CD4-positive, alpha-beta T cell (primary cell): ENCODE results near the gene TST. TPM values are rescaled to one million over a fixed set of nuclear protein-coding genes. Genes with fewer than 3 reads are reported as not detected.

Experiments used
- ATAC-seq: fragments of 200-7000 bp; cut with Tn5 transposase; one replicate; pipeline ENCODE4 v1.10.0; 2022; ENCODE audit warnings: mild to moderate bottlenecking; ENCODE audit not compliant: poor library complexity
- CTCF ChIA-PET: fragments of 350-600 bp; sonication (Branson Sonifier 250); formaldehyde crosslinking; loops from one replicate; lab custom pipeline; 2021; ENCODE audit warnings: antibody characterized with exemption, inconsistent platforms; lab: Charles Lee
- POLR2A ChIA-PET: fragments of 350-600 bp; sonication (Branson Sonifier 250); formaldehyde crosslinking; loops from one replicate; lab custom pipeline; 2021; ENCODE audit warnings: antibody characterized with exemption, inconsistent platforms; lab: Charles Lee
- DNase-seq, 14 experiments: peaks; one replicate each; pipeline ENCODE4 v3.0.0-alpha.2; 2013 to 2020; ENCODE audit warnings: mixed read lengths in 2 of 14
- H3K27ac ChIP-seq, 2 donors: one replicate each; pipeline versions ENCODE4 v1.5.1 to v1.7.0; 2013; ENCODE audit warnings: low read length in 2 of 2, low read depth in 1 of 2, mild to moderate bottlenecking in 1 of 2
- H3K27me3 ChIP-seq, 2 experiments: 1 replicate in 1 of 2; 2 replicates in 1 of 2; pipeline versions ENCODE4 v1.6.1 to v1.7.0; 2013; ENCODE audit warnings: low read length in 2 of 2, control low read depth in 1 of 2, mild to moderate bottlenecking in 1 of 2, moderate library complexity in 1 of 2; ENCODE audit not compliant: insufficient read depth in 2 of 2, control insufficient read depth in 1 of 2
- H3K36me3 ChIP-seq: one replicate; pipeline ENCODE4 v1.6.1; 2013; ENCODE audit warnings: low read length, control low read depth; ENCODE audit not compliant: insufficient read depth
- H3K4me1 ChIP-seq: one replicate; pipeline ENCODE4 v1.6.1; 2013; ENCODE audit warnings: low read length, control low read depth; ENCODE audit not compliant: insufficient read depth
- H3K4me3 ChIP-seq: one replicate; pipeline ENCODE4 v1.5.1; 2013; ENCODE audit warnings: mild to moderate bottlenecking, low read length, moderate library complexity
- H3K9me3 ChIP-seq, 2 experiments: 1 replicate in 1 of 2; 2 replicates in 1 of 2; pipeline versions ENCODE4 v1.6.1 to v1.7.0; 2013; ENCODE audit warnings: low read length in 2 of 2, mild to moderate bottlenecking in 2 of 2, control low read depth in 1 of 2, moderate library complexity in 1 of 2; ENCODE audit not compliant: control insufficient read depth in 1 of 2, insufficient read depth in 1 of 2
- H3K27ac Mint-ChIP-seq: one replicate; pipeline ENCODE4 v1.8.0; 2020; ENCODE audit warnings: mixed read lengths
- H3K27me3 Mint-ChIP-seq: one replicate; pipeline ENCODE4 v1.8.0; 2021; ENCODE audit warnings: mixed read lengths
- H3K36me3 Mint-ChIP-seq: one replicate; pipeline ENCODE4 v1.8.0; 2021; ENCODE audit warnings: low read depth, mixed read lengths
- H3K4me1 Mint-ChIP-seq: one replicate; pipeline ENCODE4 v1.8.0; 2021; ENCODE audit warnings: low read depth, mixed read lengths
- H3K4me3 Mint-ChIP-seq: one replicate; pipeline ENCODE4 v1.8.0; 2020; ENCODE audit warnings: mild to moderate bottlenecking, mixed read lengths
- H3K9me3 Mint-ChIP-seq: one replicate; pipeline ENCODE4 v1.8.0; 2020; ENCODE audit warnings: mixed read lengths
- CTCF ChIP-seq: fragments of 200-600 bp; IDR thresholded peaks from one replicate; pipeline ENCODE4 v1.8.0; 2022; ENCODE audit warnings: antibody characterized with exemption, mild to moderate bottlenecking
- intact Hi-C, 2 experiments: fragments of 100-400 bp; cut with DNase I in 1 of 2; cut with micrococcal nuclease in 1 of 2; formaldehyde crosslinking; loops; one replicate each; pipeline versions ENCODE4 v1.15.1 to v1.9.0; 2023 to 2025; cut with DNase I, micrococcal nuclease
- total RNA-seq, 174 experiments: library from RNA in 2 of 174; stranded (reverse) in 2 of 174; gene quantifications; one replicate each; pipeline ENCODE4 v1.2.3 and lab custom pipeline; 2021 to 2026

TST gene
- total RNA-seq, 2 experiments from 2014 or later, result not detected

GRCh38 chr22:37043209-37043827 is 24.1 kb upstream of the TST start:
- CTCF ChIA-PET, result no interaction called here
- H3K9me3 Mint-ChIP-seq, result no peaks in the 10 kb centered on the region
- DNase-seq (no peak), ATAC-seq (no peak)
- TF ChIP-seq CTCF, result no peak
- Histone ChIP-seq H3K27ac (no peak overlapping the region), H3K9me3 (no peaks in the 10 kb centered on the region), H3K4me3 (no peak overlapping the region), H3K4me1 (no peaks in the 10 kb centered on the region), H3K36me3 (no peaks in the 10 kb centered on the region), H3K27me3 (no peaks in the 10 kb centered on the region)
- intact Hi-C loops, result no loop called here
- H3K4me1 Mint-ChIP-seq, result no peaks in the 10 kb centered on the region
- POLR2A ChIA-PET, result no interaction called here
- no peaks in the 10 kb centered on the region for H3K36me3 Mint-ChIP-seq
- H3K27me3 Mint-ChIP-seq, result no peaks in the 10 kb centered on the region
- H3K4me3 Mint-ChIP-seq, result no peak overlapping the region
- H3K27ac Mint-ChIP-seq, result no peak overlapping the region

- Mint-ChIP-seq H3K9me3 (no peaks in the 10 kb centered on the region), H3K4me1 (no peaks in the 10 kb centered on the region), H3K36me3 (no peaks in the 10 kb centered on the region), H3K27me3 (peaks cover 19% of the 10 kb centered on the region), H3K4me3 (no peak overlapping the region), H3K27ac (no peak overlapping the region)
- no peaks in the 10 kb centered on the region for H3K4me1 ChIP-seq
- POLR2A ChIA-PET, result no interaction called here
- CTCF ChIA-PET, result no interaction called here
- peaks cover 0 to 6% of the 10 kb centered on the region in 2 experiments for H3K9me3 ChIP-seq
- no peaks in the 10 kb centered on the region for H3K36me3 ChIP-seq
- DNase-seq, result no peak
- H3K4me3 ChIP-seq, result no peak overlapping the region
- no peak for ATAC-seq
- peaks cover 0 to 4% of the 10 kb centered on the region in 2 experiments for H3K27me3 ChIP-seq
- no peak for TF ChIP-seq CTCF
- no peak overlapping the region for H3K27ac ChIP-seq
- intact Hi-C loops, result no loop called here
Measured at GRCh38 chr22:37039466-37039865, 20.2 kb upstream of the TST start.

- Mint-ChIP-seq H3K4me3 (no peak overlapping the region), H3K27me3 (peaks cover 19% of the 10 kb centered on the region), H3K36me3 (no peaks in the 10 kb centered on the region), H3K27ac (no peak overlapping the region), H3K9me3 (no peaks in the 10 kb centered on the region), H3K4me1 (no peaks in the 10 kb centered on the region)
- DNase-seq (no peak), ATAC-seq (no peak)
- no peaks in the 10 kb centered on the region for H3K36me3 ChIP-seq
- H3K27ac ChIP-seq, result no peak overlapping the region
- CTCF ChIA-PET, result no interaction called here
- POLR2A ChIA-PET, result no interaction called here
- peaks cover 0 to 4% of the 10 kb centered on the region in 2 experiments for H3K27me3 ChIP-seq
- peaks cover 0 to 6% of the 10 kb centered on the region in 2 experiments for H3K9me3 ChIP-seq
- no peak for TF ChIP-seq CTCF
- H3K4me1 ChIP-seq, result no peaks in the 10 kb centered on the region
- intact Hi-C loops, result no loop called here
- H3K4me3 ChIP-seq, result no peak overlapping the region
Measured at GRCh38 chr22:37037669-37038068, 18.4 kb upstream of the TST start.
